ENCODE data around the gene SNRPD2. TPM values are rescaled to one million over a fixed set of nuclear protein-coding genes. Genes with fewer than 3 reads are reported as not detected.

SNRPD2 gene
- total RNA-seq, 1 experiment from 2014 or later, result 467 TPM

Other genes with a start within 250 kb of the SNRPD2 start
- gene FOSB, start 224.0 kb downstream of the SNRPD2 start, total RNA-seq (2014; rRNA removed; shearing (Covaris generic)), result 1.6 and 10.3 TPM in 2 replicates
- gene RTN2, start 194.9 kb downstream of the SNRPD2 start, total RNA-seq (2014; rRNA removed; shearing (Covaris generic)), result 16.3 and 17.5 TPM in 2 replicates
- 4.0 and 9.2 TPM in 2 replicates for gene PPM1N, start 193.5 kb downstream of the SNRPD2 start, total RNA-seq (2014; rRNA removed; shearing (Covaris generic))
- 103 and 130 TPM in 2 replicates for gene VASP, start 184.5 kb downstream of the SNRPD2 start, total RNA-seq (2014; rRNA removed; shearing (Covaris generic))
- gene OPA3, start 107.2 kb downstream of the SNRPD2 start, total RNA-seq (2014; rRNA removed; shearing (Covaris generic)), result 12.6 and 14.2 TPM in 2 replicates
- gene GPR4, start 89.7 kb downstream of the SNRPD2 start, total RNA-seq (2014; rRNA removed; shearing (Covaris generic)), result 0.07 and 0.41 TPM in 2 replicates
- gene EML2, start 52.6 kb downstream of the SNRPD2 start, total RNA-seq (2014; rRNA removed; shearing (Covaris generic)), result 42.5 and 48.6 TPM in 2 replicates
- 0.81 TPM in 1 of 2 replicates, not detected in the other for gene GIPR, start 23.7 kb downstream of the SNRPD2 start, total RNA-seq (2014; rRNA removed; shearing (Covaris generic))
- 26.2 and 30.1 TPM in 2 replicates for gene QPCTL, start 713 bp upstream of the SNRPD2 start, total RNA-seq (2014; rRNA removed; shearing (Covaris generic))
- 26.3 and 30.0 TPM in 2 replicates for gene FBXO46, start 38.9 kb upstream of the SNRPD2 start, total RNA-seq (2014; rRNA removed; shearing (Covaris generic))
- not detected in 2 replicates for gene MEIOSIN, start 41.5 kb upstream of the SNRPD2 start, total RNA-seq (2014; rRNA removed; shearing (Covaris generic))
- gene SIX5, start 77.3 kb upstream of the SNRPD2 start, total RNA-seq (2014; rRNA removed; shearing (Covaris generic)), result 18.7 and 22.0 TPM in 2 replicates
- gene DMPK, start 90.5 kb upstream of the SNRPD2 start, total RNA-seq (2014; rRNA removed; shearing (Covaris generic)), result 6.4 and 18.8 TPM in 2 replicates
- gene DMWD, start 100.9 kb upstream of the SNRPD2 start, total RNA-seq (2014; rRNA removed; shearing (Covaris generic)), result 35.9 and 47.1 TPM in 2 replicates
- gene RSPH6A, start 123.4 kb upstream of the SNRPD2 start, total RNA-seq (2014; rRNA removed; shearing (Covaris generic)), result 0.38 and 0.44 TPM in 2 replicates
- 66.2 and 70.3 TPM in 2 replicates for gene SYMPK, start 171.2 kb upstream of the SNRPD2 start, total RNA-seq (2014; rRNA removed; shearing (Covaris generic))
- 13.4 and 15.1 TPM in 2 replicates for gene FOXA3, start 172.4 kb upstream of the SNRPD2 start, total RNA-seq (2014; rRNA removed; shearing (Covaris generic))
- 45.2 and 45.7 TPM in 2 replicates for gene IRF2BP1, start 194.2 kb upstream of the SNRPD2 start, total RNA-seq (2014; rRNA removed; shearing (Covaris generic))
- gene MYPOP, start 210.7 kb upstream of the SNRPD2 start, total RNA-seq (2014; rRNA removed; shearing (Covaris generic)), result 2.8 and 2.9 TPM in 2 replicates
- not detected in 2 replicates for gene NANOS2, start 222.8 kb upstream of the SNRPD2 start, total RNA-seq (2014; rRNA removed; shearing (Covaris generic))

Measured in H7 (cell line).